Amniotic stem cell (primary cell): Measurements from ENCODE around the gene ZNF415.
"Not testable (repeated sequence)": the region's sequence is repeated elsewhere in the genome, so short reads cannot be mapped to it uniquely, and the experiment has no call there.

Source experiments
- DNase-seq: peaks from one replicate; lab custom pipeline; 2025; lab: John Stamatoyannopoulos, UW

Gene ZNF415

DNA sequence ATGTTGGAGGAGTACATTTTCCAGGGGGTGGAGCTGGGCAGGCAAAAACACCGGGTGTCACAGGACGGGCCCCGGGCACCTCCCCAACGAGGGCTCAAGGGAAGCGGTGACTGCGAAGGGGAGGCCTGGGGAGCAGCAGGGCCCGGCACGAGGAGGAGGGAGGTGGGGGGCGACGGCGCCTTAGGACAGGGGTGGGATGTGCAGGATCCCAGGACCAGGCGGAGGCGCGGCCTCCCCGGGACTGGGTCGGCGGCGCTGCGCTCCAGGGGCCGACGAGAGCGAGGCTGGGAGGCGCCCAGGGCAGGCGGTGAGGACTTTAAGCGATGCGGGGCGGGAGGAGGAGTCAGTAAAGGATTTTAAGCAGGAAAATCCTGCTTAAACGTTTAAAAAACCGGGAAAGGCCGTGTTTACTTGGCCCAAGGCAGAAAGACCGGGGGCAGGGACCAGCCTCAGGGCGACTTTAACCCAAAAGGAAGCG is 29.9 kb downstream of the ZNF415 start:
- DNase-seq: no peak

DNA sequence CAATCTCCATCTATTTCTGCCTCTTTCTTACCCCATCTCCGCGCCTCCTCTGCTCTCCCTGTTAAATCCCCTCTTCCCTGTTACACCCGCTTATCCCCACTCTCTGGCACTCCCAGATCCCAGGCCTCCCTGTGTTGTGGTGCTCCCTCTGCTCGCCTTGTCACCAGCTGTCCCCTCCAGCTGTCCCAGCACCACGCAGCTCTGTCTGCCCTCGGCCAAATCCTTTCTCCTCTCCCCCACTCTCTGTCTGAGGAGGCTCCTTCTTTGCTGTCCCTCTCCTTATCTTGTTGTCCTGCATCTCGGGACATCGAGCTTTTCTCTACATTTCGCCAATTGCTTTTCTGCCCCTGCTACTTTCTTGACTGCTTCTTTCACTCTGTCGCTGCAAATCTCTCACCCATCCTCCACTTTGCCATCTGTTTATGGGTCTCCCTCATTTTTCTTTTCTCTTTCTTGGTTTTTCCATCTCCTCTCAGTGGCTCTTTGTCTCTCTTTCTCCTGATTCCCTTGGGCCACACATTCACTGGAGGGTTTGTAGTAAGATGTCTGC is 30.4 kb downstream of the ZNF415 start:
- no peak for DNase-seq

DNA sequence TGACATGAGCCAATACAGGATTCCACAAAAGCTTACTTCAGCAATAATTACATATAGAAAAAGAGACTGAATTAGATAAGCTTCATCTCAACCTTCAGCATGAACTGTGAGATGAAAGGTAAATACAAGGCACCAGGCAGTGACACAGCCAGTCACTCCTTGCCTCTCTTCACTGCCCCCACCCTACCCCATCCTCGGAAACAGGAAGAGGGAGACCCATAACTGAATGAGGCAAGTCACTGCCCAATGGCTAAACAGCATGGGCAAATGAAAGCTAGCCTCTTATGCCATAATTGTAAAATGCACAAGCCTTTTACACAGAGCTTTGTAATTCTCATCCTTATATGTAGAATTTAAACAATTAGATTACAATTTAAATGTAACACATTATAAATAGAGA is 31.2 kb downstream of the ZNF415 start:
- no peak for DNase-seq

DNA sequence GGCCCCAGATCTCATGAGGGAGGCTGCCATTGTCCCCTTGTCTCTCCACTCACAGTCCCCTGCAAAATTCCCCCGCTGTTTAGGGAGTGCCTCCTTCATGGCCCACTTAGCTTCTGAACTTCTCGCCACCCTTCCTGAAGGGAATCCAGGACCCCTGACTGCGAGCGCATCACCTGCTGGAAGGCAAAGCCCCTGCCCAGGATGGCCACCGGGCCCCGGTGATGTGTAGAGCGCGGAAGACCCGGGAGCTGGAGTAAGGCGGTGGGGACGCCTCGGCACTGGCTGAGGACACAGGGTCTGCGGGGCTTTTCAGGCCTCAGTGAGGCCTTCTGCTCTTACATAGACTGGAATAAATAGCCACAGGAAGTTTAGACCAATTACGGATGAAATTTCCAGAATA is 34.1 kb downstream of the ZNF415 start:
- not testable (repeated sequence) for DNase-seq

DNA sequence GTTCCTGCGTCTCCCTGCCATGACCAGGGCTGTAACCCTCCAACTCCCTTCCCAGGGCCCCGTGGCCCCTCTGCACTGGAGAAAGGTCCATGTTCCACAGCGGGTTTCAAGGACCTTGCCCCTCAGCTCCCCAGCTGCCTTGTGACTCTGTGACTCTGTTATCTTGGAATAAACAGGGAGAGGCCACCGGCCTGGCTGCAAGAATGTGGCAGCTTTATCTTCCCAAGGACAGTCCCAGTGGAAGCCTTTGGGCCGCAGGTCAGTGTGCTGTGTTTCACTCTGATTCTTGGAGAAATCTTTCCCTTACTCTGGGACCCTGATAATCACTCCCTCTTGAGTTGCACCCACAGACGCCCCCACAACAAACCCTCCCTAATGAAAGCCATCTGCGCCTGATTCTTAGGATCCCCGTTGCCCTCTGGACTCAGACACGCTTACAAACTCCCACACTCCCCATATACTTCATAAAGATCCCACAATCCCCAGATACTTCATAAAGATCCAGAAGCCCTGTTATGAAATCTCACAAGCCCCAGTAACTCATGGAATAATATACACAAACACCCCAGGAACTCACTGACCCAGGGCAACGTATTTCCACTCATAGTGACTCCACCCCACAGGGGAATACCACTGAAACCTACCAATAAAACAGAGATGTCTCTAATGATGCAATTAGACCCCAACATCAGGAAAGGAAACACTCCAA is 35.6 kb downstream of the ZNF415 start:
- DNase-seq: not testable (repeated sequence)

DNA sequence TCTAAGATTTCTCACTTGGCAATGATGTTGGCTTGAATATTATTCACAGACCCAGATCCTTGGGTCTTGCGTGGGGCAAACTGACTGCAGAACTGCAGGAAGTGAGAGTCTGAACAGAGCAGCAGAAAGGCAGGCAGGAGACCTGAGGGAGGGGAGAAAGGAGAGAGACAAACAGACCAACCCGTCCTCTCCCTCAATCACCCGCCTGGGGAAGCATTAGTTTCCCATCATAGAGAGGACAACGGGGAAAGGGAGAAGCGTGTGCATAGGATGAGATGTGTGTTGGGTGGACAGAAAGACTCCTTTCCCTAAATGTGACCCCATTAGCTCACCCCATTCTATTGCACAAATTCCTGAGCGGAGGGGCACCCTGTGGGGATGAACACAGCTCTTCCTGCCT is 36.1 kb downstream of the ZNF415 start:
- DNase-seq: not testable (repeated sequence)

DNA sequence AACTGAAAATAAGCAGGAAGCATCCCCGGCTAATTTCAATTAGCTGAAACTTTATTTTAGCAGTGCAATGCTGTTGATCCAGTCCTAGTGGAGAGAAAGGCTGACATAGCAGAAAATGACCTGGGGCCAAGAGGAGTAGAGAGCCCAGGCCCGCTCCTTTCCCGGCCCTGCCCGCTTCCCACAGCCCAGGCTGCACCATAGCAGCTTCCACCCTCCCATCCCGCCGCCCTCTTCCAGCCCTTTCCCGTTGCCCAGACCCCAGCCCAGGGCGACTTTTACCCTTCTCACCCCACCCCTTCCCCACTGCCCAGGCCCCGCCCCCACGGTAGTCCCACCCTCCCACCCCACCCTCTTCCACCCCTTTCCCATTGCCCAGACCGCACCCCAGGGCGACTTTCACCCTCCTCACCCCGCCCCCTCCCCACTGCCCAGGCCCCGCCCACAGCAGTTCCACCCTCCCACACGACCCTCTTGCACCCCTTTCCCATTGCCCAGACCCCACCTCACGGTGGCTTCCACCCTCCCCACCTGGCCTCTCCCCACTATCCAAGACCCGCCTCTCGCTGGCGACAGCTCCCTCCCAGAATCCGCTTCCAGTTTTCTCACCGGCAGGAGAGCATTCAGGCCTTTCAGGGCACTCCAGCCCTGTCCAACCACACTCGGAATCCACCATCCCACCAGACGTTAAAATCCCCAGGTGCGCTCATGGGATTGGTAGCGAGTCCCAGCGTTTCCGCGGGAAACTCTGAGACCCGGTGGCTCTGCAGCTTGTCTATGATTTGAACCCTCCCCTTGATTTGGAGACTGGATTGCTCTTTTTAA is 37.7 kb downstream of the ZNF415 start:
- DNase-seq: no peak

DNA sequence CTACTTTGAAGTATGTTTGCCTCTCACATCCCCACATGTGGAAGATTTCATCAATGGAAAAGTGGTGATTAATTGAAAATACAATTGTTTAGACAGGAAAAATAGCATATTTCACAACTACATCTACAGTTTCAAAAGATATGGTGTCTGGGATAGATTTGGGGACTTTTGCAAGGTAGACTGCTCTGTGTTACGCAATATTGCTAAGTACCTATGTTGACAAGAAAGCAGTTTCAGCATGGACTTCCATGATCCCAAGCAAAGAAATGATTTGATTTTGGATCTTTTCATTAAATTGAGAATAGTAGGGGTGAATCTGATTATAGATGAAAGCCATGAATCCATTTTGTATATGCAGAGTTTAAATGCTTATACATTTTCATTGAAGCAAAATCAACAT is 40.0 kb downstream of the ZNF415 start:
- no peak for DNase-seq

DNA sequence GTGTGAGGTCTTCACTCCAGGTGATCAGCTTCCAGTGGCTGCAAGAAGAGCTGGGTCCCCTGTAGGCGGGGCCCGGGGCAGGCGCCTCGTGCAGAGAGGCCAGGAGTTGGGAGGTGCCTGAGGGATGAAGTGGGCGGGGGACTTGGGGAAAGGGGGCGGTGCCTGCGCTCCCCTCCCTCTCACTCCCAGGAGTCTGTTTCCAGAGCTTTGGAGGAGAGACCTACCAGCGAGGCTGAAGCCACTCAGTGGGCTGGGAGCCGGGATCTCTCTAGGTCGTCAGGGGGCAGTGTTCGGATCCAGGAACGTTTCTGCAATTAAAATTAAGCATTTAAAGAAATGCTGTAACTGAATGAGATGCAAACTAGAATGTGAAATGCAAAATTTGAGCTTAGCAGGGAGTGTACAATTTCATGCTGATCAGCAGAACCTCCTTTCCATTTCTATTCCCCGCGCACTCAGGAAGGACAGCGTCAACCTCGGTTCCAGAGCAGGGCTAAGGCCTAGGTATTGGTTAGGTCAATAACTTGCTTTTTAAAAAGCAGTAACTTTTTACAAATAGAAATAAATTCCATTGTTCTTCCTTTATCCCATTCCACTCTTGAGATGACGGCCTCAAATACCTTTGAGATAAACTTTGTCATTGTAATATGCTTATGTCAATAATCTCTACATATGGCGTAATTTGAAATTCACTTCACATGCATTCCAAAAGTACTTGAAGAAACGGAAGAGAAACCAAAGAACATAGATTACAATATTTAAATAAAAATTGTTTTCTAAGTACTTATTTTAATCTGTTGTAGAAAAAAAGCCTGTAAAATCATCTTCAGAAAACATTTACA is 41.1 kb downstream of the ZNF415 start:
- DNase-seq: no peak

DNA sequence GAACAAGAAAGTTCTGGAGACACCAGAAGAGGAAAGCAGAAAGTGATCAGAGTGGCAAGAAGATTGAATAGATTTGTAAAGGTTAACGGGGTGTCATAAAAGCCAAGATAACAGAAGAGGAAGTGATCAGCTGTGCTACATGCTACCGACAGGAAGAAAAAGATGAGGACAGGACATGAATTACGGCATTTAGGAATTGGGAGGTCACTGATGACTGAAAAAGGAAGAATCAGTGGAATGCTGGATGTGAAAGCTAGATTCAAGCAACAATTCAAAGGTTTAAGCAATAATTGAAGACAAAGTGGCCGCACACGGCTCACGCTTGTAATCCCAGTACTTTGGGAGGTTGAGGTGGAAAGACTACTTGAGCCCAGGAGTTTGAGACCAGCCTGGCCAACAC is 44.6 kb downstream of the ZNF415 start:
- no peak for DNase-seq

DNA sequence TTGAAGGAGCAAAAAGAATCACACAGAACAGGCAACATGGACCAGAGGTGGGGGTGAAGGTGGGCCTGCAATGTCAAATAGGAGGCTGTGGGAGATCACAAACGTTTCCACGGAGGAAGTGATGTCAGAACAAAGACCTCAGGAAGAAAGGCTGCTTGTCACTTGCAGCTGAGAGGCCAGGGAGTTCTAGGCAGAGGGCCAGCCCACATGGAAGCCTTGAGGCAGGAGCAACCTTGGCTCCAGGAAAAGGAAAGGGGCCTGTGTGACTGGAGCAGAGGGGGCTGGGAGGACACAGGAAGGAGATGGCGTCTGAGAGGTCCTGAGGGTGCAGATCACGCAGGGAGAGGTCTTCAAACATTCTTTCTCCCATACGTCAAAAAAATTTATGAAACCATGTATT is 45.8 kb downstream of the ZNF415 start:
- DNase-seq: no peak

DNA sequence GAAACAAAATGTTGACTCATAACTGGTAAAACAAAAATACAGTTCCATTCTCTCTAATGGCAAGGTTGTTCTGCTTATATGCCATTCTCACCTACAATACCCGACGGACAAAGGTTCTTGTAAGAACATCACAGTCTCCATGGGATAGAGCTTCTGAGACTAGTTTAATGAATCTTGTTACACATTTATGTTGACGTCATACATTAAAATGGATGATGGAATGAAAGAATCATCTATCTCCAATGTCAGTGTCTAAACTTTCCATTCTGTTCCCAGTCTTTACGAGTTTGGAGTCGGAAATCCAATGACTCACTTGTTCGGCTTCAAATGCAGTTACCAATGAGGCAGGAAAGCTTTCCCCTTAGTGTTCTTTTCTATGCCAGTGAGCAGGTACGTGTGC is 47.2 kb downstream of the ZNF415 start:
- no peak for DNase-seq

DNA sequence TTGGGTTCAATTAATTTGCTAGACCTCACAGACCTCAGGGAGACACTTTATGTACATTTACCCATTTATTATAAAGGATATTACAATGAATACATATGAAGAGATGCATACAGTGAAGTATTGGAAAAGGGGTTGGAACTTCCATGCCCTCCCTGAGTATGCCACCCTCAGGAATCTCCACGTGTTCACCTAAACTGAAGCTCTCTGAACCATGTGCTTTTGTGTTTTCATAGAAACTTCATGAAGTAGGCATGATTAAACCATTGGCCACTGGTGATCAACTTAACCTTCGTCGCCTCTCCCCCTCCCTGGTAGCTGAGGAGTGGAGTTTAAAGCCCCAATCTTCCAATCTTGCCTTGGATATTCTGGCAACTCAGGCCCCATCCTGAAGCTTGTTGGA is 49.8 kb downstream of the ZNF415 start:
- DNase-seq: no peak

DNA sequence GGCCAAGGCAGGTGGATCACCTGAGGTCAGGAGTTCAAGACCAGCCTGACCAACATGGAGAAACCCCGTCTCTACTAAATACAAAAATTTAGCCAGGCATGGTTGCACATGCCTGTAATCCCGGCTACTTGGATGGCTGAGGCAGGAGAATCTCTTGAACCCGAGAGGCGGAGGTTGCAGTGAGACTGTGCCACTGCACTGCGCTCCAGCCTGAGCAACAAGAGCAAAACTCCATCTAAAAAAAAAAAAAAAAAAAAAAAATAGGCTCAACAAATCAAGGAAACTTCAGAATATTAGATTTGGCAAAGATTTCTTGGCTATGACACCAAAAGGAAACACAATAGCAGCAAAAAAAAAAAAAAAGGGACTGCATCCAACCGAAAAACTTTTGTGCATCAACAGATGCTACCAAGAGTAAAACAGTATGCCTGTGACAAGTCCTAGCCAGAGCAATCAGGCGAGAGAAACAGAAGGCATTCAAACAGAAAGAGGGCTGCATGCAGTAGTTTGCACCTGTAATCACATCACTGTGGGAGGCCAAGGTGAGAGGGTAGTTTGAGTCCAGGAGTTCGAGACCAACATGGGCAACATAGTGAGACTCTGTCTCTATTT is 53.3 kb downstream of the ZNF415 start:
- DNase-seq: no peak

DNA sequence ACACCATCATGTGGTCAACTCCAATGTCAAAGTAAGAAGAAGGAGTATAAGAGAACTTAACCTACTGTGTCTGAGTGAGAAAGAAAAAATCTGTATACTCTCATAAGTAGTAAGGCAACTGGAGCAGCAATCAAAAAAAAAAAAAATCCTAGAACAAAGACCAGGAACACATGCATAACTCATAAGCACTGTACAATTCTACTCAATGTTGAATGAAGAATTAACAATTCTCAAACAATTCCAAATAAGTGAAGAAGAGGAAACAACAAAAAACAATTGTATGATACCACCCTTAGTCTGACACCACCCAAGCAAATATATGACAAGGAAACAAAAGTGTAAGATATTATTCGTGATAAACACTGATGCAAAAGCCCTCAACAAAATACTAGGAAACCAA is 54.0 kb downstream of the ZNF415 start:
- no peak for DNase-seq

DNA sequence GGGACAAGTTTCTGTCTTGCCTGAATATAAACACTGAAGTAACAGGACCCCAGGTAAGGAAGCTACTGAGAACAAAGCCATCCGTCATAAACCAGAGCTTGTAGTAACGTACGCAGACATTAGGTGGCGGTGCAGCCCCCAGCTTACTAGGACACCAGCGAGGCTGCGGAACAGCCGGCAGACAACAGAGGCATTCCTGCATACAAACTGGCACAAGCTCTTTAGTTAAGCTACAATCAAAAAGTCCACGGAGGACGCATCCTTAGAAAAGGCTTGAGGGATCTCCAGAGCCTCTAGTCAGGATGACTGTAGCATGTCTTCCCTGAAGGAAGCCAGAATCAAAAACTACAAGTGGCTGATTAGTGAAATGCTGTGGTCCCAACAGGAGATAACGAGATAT is 55.7 kb downstream of the ZNF415 start:
- DNase-seq: no peak

DNA sequence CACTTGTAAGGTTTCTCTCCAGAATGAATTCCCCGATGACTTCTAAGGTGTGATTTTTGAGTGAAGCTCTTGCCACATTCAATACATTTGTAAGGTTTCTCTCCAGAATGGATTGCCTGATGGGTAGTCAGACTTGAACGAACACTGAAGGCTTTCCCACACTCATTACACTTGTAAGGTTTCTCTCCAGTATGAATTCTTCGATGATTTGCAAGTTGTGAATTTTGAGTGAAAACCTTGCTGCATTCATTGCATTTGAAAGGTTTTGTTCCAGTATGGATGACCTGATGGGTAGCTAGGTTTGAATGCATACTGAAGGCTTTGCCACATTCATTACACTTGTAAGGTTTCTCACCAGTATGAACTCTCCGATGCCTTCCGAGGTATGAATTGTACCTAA is 63.9 kb downstream of the ZNF415 start:
- no peak for DNase-seq

DNA sequence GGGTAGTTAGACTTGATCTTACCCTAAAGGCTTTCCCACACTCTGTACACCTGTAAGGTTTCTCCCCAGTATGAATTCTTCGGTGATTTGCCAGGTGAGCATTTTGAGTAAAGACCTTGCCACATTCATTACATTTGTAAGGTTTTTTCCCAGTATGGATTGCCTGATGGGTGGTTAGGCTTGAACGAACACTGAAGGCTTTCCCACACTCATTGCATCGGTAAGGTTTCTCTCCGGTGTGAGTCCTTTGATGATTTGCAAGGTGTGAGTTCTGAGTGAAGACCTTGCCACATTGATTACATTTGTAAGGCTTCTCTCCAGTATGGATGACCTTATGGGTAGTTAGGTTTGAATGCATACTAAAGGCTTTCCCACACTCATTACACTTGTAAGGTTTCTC is 64.5 kb downstream of the ZNF415 start:
- no peak for DNase-seq

DNA sequence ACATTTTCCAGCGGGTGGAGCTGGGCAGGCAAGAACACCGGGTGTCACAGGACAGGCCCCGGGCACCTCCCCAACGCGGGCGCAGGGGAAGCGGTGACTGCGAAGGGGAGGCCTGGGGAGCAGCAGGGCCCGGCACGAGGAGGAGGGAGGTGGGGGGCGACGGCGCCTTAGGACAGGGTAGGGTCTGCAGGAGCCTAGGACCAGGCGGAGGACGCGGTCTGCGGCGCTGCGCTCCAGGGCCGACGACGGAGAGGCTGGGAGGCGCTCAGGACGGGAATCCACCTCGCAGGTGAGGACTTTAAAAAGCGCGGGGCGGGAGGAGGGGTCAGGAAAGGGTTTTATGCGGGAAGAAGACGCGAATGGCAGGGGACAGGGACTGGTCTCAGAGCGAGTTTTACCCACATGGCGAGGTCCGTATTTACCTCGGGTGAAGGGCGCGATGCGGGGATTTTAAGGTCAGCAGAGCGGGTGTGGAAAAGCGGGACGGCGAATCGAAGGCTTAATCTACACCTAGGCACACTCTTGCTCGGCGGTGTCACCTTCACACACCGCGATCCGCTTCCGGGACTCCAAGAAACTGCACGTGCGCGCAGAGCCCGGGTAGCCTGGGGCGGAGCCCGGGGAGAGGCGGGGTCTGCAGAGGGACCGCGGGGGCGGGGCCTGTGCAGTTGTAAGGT is 74.7 kb downstream of the ZNF415 start:
- no peak for DNase-seq
